ENCODE measurements around the gene KCTD4. TPM values are rescaled to one million over a fixed set of nuclear protein-coding genes. Genes with fewer than 3 reads are reported as not detected.

The KCTD4 gene
- polyA plus RNA-seq, 1 donor from 2014 or later, result 1.2 TPM

GRCh38 chr13:45206340-45206739 lies 5.5 kb upstream of the KCTD4 start:
- no peak for TF ChIP-seq EZH2 (IDR thresholded peaks at IDR 0.05; ENCODE audit: borderline replicate concordance, insufficient read depth, low read length, poor library complexity, severe bottlenecking)
- TF ChIP-seq EP300 (conservative IDR thresholded peaks at IDR 0.05; ENCODE audit: poor library complexity, severe bottlenecking), result no peak
- no peak for TF ChIP-seq MXI1 (conservative IDR thresholded peaks at IDR 0.05; ENCODE audit: poor library complexity, severe bottlenecking)
- no peak for TF ChIP-seq RAD21 (conservative IDR thresholded peaks at IDR 0.05)
- no peak for TF ChIP-seq SMC3 (conservative IDR thresholded peaks at IDR 0.05; ENCODE audit: poor library complexity)
- TF ChIP-seq TAF1 (IDR thresholded peaks at IDR 0.05; ENCODE audit: low read depth), result no peak
- no peak for TF ChIP-seq POLR2AphosphoS5 (IDR thresholded peaks at IDR 0.05)
- TF ChIP-seq CTCF (IDR thresholded peaks at IDR 0.05; ENCODE audit: poor library complexity, severe bottlenecking), result no peak
- TF ChIP-seq REST (IDR thresholded peaks at IDR 0.05; ENCODE audit: borderline replicate concordance), result no peak
- Histone ChIP-seq H3K9me3 (ENCODE audit: low read length) (no peaks in the 10 kb centered on the region), H3K27me3 (ENCODE audit: insufficient read depth, low read depth, low read length) (no peaks in the 10 kb centered on the region), H3K27ac (ENCODE audit: low read length) (no peak overlapping the region), H3K9me2 (ENCODE audit: insufficient read depth, low read length) (no peaks in the 10 kb centered on the region), H3K4me3 (ENCODE audit: low read length) (peak overlapping the region; percentile 0), H3K9ac (ENCODE audit: low read length) (no peak overlapping the region), H3K4me2 (ENCODE audit: low read length) (no peak overlapping the region), H3F3A (ENCODE audit: insufficient read depth, low read length, poor library complexity, severe bottlenecking) (no peaks in the 10 kb centered on the region), H3K79me2 (replicated peaks; ENCODE audit: insufficient read depth, low read length) (no peaks in the 10 kb centered on the region), H4K20me1 (ENCODE audit: insufficient read depth) (no peaks in the 10 kb centered on the region), H3K36me3 (ENCODE audit: insufficient read depth, low read length) (no peaks in the 10 kb centered on the region), H2AFZ (ENCODE audit: low read depth, low read length) (no peak overlapping the region)

- Histone ChIP-seq H3K4me3 (ENCODE audit: low read length) (no peak overlapping the region), H3K27ac (ENCODE audit: low read length) (no peak overlapping the region), H3K9ac (ENCODE audit: low read length) (no peak overlapping the region), H3K9me2 (ENCODE audit: insufficient read depth, low read length) (no peaks in the 10 kb centered on the region), H3F3A (ENCODE audit: insufficient read depth, low read length, poor library complexity, severe bottlenecking) (no peaks in the 10 kb centered on the region), H3K4me2 (ENCODE audit: low read length) (no peak overlapping the region), H3K9me3 (ENCODE audit: low read length) (no peaks in the 10 kb centered on the region), H3K79me2 (replicated peaks; ENCODE audit: insufficient read depth, low read length) (no peaks in the 10 kb centered on the region), H3K36me3 (ENCODE audit: insufficient read depth, low read length) (no peaks in the 10 kb centered on the region), H2AFZ (ENCODE audit: low read depth, low read length) (no peak overlapping the region), H3K27me3 (ENCODE audit: insufficient read depth, low read depth, low read length) (no peaks in the 10 kb centered on the region), H4K20me1 (ENCODE audit: insufficient read depth) (no peaks in the 10 kb centered on the region)
- no peak for TF ChIP-seq REST (IDR thresholded peaks at IDR 0.05; ENCODE audit: borderline replicate concordance)
- no peak for TF ChIP-seq MXI1 (conservative IDR thresholded peaks at IDR 0.05; ENCODE audit: poor library complexity, severe bottlenecking)
These were observed 4.3 kb upstream of the KCTD4 start for GRCh38 chr13:45205124-45205523.
